NCI-H526 (cell line): ENCODE data around the gene KLF11.

Source experiments
- DNase-seq, 2 experiments: peaks; one replicate each; lab custom pipeline; 2025; lab: John Stamatoyannopoulos, UW

Gene KLF11

GRCh38 chr2:10043256-10043905 is at the start of gene KLF11:
KLF11 (plus strand) TSS chr2:10043550; CDS start chr2:10043717, 167 bp downstream.
- DNase-seq = peak; percentile 44 to 91

GRCh38 chr2:9994462-9994861 is 48.9 kb upstream of the KLF11 start:
- DNase-seq = no peak

DNA sequence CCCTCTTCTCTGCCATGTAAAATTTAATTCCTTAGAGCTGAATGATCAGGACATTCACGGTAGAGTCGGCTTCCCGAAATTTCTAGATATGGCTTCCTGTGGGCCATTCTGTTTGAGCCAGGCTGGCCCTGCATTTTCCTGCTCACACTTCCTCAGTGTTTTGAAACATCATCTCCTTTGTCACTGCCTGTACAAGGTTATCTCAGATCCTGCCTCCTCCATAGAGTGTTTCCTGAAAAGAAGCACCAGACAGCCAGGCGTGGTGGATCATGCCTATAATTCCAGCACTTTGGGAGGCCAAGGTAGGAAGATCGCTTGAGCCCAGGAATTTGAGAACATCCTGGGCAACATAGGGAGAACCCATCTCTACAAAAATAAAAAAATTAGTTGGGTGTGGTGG is 48.3 kb upstream of the KLF11 start:
- no peak for DNase-seq

- no peak for DNase-seq
Observed at GRCh38 chr2:9996321-9996720, 47.0 kb upstream of the KLF11 start.

DNA sequence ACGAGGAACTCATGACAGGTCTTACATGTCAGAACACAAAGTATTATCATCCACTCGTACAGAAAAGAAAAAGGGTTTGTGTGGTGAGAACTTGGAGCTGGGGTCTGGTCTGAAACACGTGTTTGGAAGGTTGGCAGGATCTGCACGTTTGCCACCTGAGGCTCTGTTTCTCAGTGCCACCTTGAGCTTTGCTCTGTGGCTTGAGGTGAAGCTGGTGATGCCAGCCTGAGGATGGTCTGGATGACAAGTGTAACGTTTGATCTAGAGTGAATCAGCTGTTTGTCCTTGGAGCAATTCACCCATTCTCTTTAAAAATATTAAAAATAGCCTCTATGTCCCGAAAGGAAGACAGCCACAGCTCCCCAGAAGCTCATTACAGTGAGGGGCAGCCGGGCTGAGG is 45.4 kb upstream of the KLF11 start:
- no peak for DNase-seq

- no peak for DNase-seq
Observed at GRCh38 chr2:9998916-9999654, 44.3 kb upstream of the KLF11 start.

DNA sequence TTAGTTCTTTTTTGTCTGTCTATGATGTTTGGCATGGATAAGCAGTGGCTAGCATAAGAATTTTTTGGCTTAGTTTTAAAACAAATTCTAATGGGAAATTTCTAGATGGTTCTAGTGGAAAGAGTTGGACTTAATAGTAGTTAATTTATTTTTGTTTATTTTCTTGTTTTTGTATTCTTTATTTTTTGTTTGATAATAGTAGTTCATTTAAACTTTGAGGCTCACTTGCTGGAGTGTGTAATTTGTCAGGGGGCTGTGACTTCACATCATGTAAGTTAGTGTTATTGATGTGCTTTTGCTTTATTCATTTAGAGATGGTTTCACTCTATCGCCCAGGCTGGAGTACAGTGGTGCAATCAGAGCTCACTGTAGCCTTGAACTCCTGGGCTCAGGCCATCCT is 43.7 kb upstream of the KLF11 start:
- DNase-seq = no peak

GRCh38 chr2:10000541-10000940 is 42.8 kb upstream of the KLF11 start:
- no peak for DNase-seq

GRCh38 chr2:10001586-10001985 is 41.8 kb upstream of the KLF11 start:
- no peak for DNase-seq

GRCh38 chr2:10002109-10002508 is 41.2 kb upstream of the KLF11 start:
- DNase-seq = no peak

- DNase-seq = no peak
Observed at GRCh38 chr2:10002681-10003080, 40.7 kb upstream of the KLF11 start.

DNA sequence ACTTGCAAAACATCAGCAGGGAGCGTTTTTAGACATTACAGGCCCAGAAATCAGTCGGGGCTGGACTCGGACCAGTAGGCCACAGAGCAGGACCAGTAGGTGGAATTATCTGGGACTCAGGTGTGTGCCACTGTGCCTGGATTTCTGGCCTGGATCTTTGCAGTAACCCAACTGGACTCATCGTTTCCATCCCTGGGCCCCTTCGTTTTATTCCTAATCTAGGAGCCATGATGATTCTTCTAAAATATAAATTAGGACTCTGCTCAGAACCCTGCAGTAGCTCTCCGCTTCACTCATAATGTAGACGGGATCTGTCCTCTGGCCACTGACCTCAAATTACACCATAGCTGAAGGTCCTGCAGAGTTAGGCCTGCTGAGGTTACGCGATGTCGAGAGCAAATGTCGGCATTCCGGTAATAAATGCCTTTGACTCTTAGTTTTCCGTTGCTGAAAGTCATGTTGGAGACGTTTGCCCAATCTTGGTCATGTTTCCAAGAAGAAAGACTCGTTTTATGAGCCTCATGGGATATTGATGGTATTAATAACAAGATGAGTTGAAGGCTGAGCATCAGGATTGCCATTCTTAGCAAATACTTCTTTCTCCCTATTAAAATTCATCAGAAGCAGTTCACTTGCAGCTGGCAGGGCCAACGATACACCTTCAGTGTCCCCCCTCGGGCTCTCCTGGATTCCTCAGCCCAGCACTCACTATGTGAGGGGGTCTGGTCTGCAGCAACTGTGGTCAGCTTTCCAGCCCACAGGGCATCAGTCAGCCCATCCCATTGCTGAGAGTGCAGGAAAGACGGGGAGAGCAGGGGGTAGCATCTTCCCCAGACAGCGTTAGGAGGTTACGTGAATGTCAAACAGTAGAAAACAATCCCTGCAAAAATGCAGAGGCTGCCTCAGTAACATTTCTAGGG is 39.9 kb upstream of the KLF11 start:
- no peak for DNase-seq

GRCh38 chr2:10004401-10004800 is 38.9 kb upstream of the KLF11 start:
- no peak for DNase-seq

DNA sequence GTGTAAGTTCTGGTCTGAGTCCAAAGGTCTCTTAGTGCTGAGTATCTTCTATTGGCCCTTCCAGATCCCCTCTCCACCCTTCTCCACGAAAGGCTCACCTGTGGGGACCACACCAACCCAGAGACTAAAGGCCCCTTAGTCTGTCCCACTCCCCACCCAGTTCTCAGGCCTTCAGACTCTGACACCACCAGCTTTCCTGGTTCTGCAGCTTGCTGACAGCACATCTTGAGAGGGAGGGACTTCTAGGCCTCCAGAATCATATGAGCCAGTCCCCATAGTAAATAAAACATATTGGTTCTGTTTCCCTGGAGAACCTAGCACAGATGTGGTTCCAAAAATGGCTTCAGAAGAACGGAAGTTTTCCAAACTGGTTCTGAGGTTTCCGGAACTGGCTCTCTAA is 38.5 kb upstream of the KLF11 start:
- DNase-seq = no peak

- no peak for DNase-seq
Observed at GRCh38 chr2:10005461-10006235, 37.7 kb upstream of the KLF11 start.

- DNase-seq = no peak
Observed at GRCh38 chr2:10006236-10007161, 36.9 kb upstream of the KLF11 start.

GRCh38 chr2:10007435-10007834 is 35.9 kb upstream of the KLF11 start:
- DNase-seq = no peak

- DNase-seq = no peak
Observed at GRCh38 chr2:10007921-10008808, 35.2 kb upstream of the KLF11 start.

DNA sequence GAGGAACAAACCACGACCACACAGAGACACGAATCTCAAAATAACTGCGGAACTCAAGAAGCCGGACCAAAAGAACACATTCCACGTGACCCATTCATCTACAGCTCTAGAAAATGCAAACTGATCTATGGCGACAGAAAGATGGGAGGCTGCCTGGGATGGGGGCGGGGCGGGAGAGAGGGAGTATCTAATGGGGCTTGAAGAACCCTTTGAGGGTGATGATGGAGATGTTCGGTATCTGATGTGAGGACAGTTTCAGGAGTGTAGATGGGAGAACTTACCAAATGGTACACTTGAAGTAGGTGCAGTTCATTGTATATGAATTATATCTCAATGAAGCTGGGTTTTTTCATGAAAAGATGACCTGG is 34.6 kb upstream of the KLF11 start:
- DNase-seq = no peak

DNA sequence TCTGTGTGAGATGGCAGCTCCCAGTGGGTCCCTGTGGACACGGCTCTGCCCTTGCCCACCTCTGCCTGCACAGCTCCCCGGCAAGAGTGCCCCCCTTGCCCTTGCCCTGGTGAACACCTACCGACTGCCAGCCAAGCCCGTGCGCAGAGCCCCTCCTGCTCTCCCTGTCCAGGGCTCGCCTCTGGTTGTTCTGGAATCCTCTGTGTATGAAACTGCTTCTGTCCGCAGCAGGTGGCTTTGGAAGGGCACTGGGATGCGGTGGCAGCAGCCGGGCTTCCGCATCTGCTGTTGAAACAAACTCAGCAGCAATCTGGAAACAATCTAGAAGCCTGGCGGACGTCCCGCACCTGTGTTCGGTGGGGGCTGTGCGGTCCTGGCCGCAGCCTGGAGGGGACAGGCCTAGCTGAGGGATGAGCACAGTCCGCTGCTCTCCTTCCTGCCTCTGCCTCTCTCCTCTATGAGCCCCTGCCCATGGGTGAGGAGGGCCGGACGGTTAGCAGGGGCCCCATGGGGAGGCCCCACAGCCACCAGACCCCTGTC is 34.0 kb upstream of the KLF11 start:
- DNase-seq = no peak
